Measurements from ENCODE around the gene PRPF4.

PRPF4 gene

DNA sequence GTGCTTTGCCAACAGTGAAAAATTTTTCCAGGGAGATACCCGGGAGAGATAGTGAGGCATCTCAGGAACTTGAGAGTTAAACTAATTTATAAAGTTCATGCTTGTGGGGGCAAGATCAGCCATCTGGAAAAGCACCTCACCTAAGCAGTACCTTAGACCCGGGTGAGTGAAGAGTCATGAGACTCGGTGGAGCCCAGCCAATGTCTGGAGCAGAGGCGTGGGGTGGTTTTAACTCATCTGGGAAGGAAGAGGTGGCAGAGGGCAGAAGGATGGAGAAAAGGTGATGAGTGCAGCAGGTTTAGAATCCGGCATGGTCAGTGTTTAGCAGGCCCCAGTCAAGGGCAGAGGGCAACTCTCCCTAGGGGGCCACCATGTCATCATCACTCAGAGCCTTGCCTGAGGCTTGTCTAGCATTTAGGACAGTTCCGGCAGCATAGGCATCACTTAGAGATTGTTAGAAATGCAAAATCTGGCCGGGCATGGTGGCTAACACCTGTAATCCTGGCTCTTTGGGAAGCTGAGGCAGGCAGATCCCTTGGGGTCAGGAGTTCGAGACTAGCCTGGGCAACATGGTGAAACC is 32.0 kb downstream of the PRPF4 start:
- TF ChIP-seq Cebpa-rat (IDR thresholded peaks at IDR 0.05): no peak
- Histone ChIP-seq H3K9ac (no peak overlapping the region), H3K27ac (no peak overlapping the region), H3K27me3 (no peaks in the 10 kb centered on the region), H3K9me3 (no peaks in the 10 kb centered on the region), H3K4me2 (no peak overlapping the region), H4K20me1 (no peaks in the 10 kb centered on the region), H3K4me1 (no peaks in the 10 kb centered on the region), H3K4me3 (no peak overlapping the region), H3K36me3 (no peaks in the 10 kb centered on the region)

DNA sequence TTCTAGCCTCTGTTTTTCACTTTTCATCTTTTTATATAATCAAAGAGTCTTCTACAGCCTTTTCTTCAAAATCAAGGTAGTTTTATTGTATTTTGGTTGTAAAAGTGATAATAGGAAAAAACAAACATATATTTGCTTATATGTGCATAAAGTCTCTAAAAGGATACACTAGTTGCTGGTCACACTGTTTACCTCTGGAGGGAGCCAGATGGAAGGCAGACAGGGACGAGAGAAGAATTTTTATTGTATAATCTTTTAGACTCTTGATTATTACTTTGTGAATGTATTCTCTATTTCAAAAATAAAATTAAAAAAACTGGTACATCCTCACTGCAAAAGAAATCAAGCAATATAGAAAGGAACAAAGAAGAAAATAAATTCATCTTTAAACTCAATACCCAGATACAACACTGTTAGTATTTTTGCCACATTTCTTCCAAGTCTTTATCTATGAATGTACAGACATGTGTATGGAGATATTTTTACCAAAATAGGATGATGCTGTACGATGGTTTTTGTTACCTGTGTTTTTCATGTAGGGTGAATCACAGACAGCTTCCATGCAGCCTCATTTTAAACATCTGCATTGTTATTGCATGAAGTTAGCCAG is 33.9 kb downstream of the PRPF4 start:
- Histone ChIP-seq H3K27ac (no peak overlapping the region), H3K9me3 (no peaks in the 10 kb centered on the region), H3K4me3 (no peak overlapping the region), H3K4me1 (no peaks in the 10 kb centered on the region), H3K36me3 (no peaks in the 10 kb centered on the region), H3K27me3 (no peaks in the 10 kb centered on the region), H3K9ac (no peak overlapping the region), H3K4me2 (no peak overlapping the region), H4K20me1 (no peaks in the 10 kb centered on the region)
- no peak for TF ChIP-seq Cebpa-rat (IDR thresholded peaks at IDR 0.05)

DNA sequence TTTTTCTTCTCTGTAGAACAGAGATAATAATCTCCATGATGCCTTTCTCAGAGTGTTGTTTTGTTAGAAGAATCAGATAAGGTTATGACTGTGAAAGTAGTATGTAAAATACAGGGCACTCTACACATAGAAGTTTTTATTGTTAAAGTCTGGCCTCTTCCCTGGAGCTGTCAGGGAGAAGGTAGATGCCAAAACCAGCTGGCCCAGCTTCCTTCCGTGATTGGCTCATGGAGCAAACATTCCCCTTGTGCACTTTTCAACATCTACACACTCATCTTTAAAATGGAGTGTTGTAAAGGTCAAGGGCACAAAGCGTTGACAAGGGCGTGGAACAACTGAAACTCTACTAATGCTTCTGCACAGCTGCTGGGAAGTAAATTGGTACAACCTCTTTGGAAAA is 35.1 kb downstream of the PRPF4 start:
- H3K36me3 ChIP-seq: no peaks in the 10 kb centered on the region
- no peak overlapping the region for H3K4me3 ChIP-seq
- H3K27ac ChIP-seq: no peak overlapping the region
- H3K4me2 ChIP-seq: no peak overlapping the region
- no peaks in the 10 kb centered on the region for H3K4me1 ChIP-seq
- no peaks in the 10 kb centered on the region for H3K27me3 ChIP-seq
- no peaks in the 10 kb centered on the region for H3K9me3 ChIP-seq
- TF ChIP-seq Cebpa-rat (IDR thresholded peaks at IDR 0.05): no peak
- no peak overlapping the region for H3K9ac ChIP-seq
- H4K20me1 ChIP-seq: no peaks in the 10 kb centered on the region

DNA sequence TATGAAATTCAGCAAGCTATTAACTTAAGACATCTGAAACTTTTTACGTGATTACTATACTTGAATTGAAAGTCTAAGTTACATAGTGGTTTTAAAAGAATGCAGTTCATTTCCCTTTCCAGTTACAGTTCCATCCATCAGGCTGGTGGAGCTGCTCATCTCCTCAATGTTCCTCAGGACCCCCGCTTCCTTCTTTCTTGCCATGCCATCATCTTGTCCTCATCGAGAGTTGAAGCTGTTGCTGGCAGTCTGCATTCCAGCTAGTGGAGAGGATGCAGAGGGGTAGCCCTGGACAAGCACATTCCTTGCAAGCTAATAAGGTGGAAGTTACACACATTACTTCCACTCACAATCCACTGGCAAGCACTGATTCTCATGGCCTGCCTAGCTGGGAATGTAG is 36.5 kb downstream of the PRPF4 start:
- no peaks in the 10 kb centered on the region for H3K4me1 ChIP-seq
- no peaks in the 10 kb centered on the region for H3K27me3 ChIP-seq
- H3K4me3 ChIP-seq: no peak overlapping the region
- no peaks in the 10 kb centered on the region for H4K20me1 ChIP-seq
- no peaks in the 10 kb centered on the region for H3K36me3 ChIP-seq
- no peak overlapping the region for H3K9ac ChIP-seq
- H3K27ac ChIP-seq: no peak overlapping the region
- H3K9me3 ChIP-seq: no peaks in the 10 kb centered on the region
- no peak for TF ChIP-seq Cebpa-rat (IDR thresholded peaks at IDR 0.05)
- no peak overlapping the region for H3K4me2 ChIP-seq

DNA sequence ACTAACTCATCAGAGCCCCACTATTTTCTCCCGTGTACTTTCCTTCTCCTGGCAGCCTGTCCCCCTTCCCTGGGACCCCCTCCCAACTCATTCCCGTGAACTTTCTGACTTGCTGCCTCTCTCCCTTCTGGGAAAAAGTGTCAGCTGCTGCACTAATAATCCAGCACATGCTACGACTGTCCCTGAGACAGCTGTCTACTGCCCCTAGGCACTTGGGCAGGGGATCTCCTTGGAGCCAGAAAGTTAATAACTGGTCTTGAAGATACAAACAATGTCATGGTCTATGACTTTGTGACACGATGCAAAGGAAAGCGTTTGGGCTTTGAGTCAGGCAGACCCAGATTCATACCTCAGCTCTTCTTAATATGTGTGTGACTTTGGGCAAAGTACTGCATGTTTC is 37.8 kb downstream of the PRPF4 start:
- no peak for TF ChIP-seq Cebpa-rat (IDR thresholded peaks at IDR 0.05)
- H4K20me1 ChIP-seq: no peaks in the 10 kb centered on the region

DNA sequence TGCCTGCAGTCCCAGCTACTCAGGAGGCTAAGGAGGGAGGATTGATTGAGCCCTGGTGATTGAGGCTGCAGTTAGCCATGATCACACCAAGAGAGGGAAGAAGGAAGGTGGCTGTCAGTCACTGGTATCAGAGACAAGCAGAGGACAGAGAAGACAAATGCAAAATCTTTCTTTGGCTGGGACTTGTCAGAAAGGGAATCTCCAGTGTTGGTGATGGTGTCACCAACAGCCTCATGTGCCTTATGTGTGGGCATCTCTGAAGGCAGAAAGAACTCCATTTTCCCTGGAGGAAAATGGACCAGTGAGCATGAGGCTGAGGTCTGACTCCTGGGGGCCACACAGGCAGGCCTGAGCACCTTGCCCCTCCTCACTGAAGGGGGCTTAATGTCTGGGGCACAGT is 39.8 kb downstream of the PRPF4 start:
- Histone ChIP-seq H3K4me3 (no peak overlapping the region), H3K27ac (no peak overlapping the region), H3K27me3 (no peaks in the 10 kb centered on the region), H4K20me1 (no peaks in the 10 kb centered on the region), H3K4me1 (no peaks in the 10 kb centered on the region), H3K4me2 (no peak overlapping the region), H3K9ac (no peak overlapping the region), H3K36me3 (peaks cover 5% of the 10 kb centered on the region; the same call in 1 of the 2 replicates), H3K9me3 (no peaks in the 10 kb centered on the region)
- no peak for TF ChIP-seq Cebpa-rat (IDR thresholded peaks at IDR 0.05)

More for the DNA sequence above, 37.8 kb downstream of the PRPF4 start:
- Histone ChIP-seq H3K4me1 (no peaks in the 10 kb centered on the region), H3K9ac (no peak overlapping the region), H3K9me3 (no peaks in the 10 kb centered on the region), H3K27ac (no peak overlapping the region), H3K4me2 (no peak overlapping the region), H3K27me3 (no peaks in the 10 kb centered on the region), H3K4me3 (no peak overlapping the region), H3K36me3 (no peaks in the 10 kb centered on the region)

DNA sequence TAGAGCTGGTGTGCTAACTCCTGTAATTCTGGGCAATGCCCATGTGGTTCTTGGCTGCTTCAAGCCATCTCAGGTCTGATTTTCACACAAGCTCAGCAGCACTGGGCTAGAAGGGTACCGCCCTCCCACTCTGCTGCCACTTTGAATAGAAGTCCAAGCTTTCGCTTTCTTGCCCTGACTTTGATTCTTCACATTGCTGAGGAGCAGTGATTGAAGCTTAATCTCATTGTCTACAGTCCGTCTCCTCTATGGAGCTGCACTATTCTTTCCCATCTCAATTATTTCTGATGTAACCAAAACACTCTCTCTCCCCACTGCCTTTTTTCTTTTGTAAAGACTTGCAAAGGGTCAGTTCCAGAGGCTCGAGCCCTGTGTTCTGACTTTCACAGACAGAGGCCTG is 40.6 kb downstream of the PRPF4 start:
- Histone ChIP-seq H3K27ac (no peak overlapping the region), H3K4me3 (no peak overlapping the region), H3K36me3 (peaks cover 5% of the 10 kb centered on the region; the same call in 1 of the 2 replicates), H3K4me1 (no peaks in the 10 kb centered on the region), H3K9ac (no peak overlapping the region), H3K9me3 (no peaks in the 10 kb centered on the region), H4K20me1 (no peaks in the 10 kb centered on the region), H3K4me2 (no peak overlapping the region), H3K27me3 (no peaks in the 10 kb centered on the region)
- no peak for TF ChIP-seq Cebpa-rat (IDR thresholded peaks at IDR 0.05)

DNA sequence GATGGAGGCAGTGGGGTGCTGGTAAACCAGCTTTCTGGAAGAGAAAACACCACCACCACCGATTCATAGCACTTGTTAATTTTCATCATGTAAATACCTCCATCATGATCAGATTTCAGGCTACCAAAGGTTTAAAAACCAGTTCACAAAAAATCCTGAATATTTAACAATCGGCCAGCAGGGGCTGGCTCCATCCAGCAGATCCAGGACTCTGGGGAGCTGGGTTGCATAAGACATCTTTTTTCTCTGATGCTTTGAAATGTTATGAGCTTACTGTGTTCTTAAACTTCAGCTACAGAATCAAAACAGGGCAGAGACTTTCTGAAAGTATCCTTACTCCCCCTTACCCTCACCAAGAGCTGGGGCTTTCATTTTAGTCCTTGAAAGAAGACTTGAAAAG is 42.3 kb downstream of the PRPF4 start:
- H3K4me3 ChIP-seq: no peak overlapping the region
- H3K4me1 ChIP-seq: no peaks in the 10 kb centered on the region
- no peaks in the 10 kb centered on the region for H4K20me1 ChIP-seq
- no peak overlapping the region for H3K27ac ChIP-seq
- TF ChIP-seq Cebpa-rat (IDR thresholded peaks at IDR 0.05): no peak
- no peaks in the 10 kb centered on the region for H3K27me3 ChIP-seq
- H3K9me3 ChIP-seq: no peaks in the 10 kb centered on the region
- H3K4me2 ChIP-seq: no peak overlapping the region
- no peak overlapping the region for H3K9ac ChIP-seq
- H3K36me3 ChIP-seq: peaks cover 5% of the 10 kb centered on the region; the same call in 1 of the 2 replicates

DNA sequence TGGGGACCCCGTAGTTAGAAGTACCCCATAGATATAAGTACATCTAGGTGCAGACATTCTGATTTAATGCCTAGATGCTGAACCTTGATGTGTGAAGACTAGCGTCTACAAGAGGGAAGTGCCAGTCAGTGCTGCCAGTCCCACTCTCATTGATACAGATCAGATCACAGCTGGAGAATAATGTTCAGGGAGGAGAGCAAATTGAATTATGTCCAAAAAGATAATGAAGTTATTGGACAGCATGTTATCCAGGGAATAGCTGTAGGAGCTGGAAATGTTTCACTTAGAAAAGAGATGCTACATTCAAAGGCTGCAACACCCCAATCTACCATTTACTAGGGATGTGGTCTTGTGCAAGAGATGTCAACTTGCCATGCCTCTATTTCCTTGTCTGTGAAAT is 43.6 kb downstream of the PRPF4 start:
- H4K20me1 ChIP-seq: no peaks in the 10 kb centered on the region
- no peak overlapping the region for H3K9ac ChIP-seq
- TF ChIP-seq Cebpa-rat (IDR thresholded peaks at IDR 0.05): no peak
- no peak overlapping the region for H3K4me3 ChIP-seq
- H3K36me3 ChIP-seq: peaks cover 5% of the 10 kb centered on the region; the same call in 1 of the 2 replicates
- H3K4me1 ChIP-seq: no peaks in the 10 kb centered on the region
- H3K27me3 ChIP-seq: no peaks in the 10 kb centered on the region
- H3K9me3 ChIP-seq: no peaks in the 10 kb centered on the region
- H3K4me2 ChIP-seq: no peak overlapping the region
- no peak overlapping the region for H3K27ac ChIP-seq

DNA sequence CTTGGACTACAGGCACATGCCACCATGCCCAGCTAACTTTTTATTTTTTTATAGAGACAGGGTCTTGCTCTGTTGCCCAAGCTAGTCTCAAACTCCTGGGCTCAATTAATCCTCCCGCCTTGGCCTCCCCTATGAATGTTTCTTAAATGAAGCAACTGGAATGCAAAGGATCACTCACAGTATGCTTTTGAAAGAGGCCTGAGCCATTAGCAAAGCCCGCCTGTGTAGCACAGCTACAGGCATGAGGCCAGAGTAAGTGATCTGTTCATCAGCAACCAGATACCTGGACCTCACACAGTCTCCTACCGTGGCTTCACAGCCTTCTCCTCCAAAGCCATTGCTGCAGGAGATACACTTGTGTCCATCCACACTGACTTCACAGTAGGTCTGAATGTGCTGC is 44.6 kb downstream of the PRPF4 start:
- Histone ChIP-seq H3K9ac (no peak overlapping the region), H3K9me3 (no peaks in the 10 kb centered on the region), H3K4me3 (no peak overlapping the region), H3K27me3 (no peaks in the 10 kb centered on the region), H3K4me2 (no peak overlapping the region), H3K27ac (no peak overlapping the region), H4K20me1 (no peaks in the 10 kb centered on the region), H3K4me1 (no peaks in the 10 kb centered on the region), H3K36me3 (peaks cover 5% of the 10 kb centered on the region; the same call in 1 of the 2 replicates)
- no peak for TF ChIP-seq Cebpa-rat (IDR thresholded peaks at IDR 0.05)
